Liver (tissue), 9 donors: ENCODE measurements around the gene CDHR5. TPM values are rescaled to one million over a fixed set of nuclear protein-coding genes. Genes with fewer than 3 reads are reported as not detected.

Experiments
- DNase-seq: peaks from one replicate; pipeline ENCODE4 v3.0.0-alpha.2; 2017; ENCODE audit warnings: low spot score
- H3K27ac ChIP-seq, 2 donors: one replicate each; pipeline ENCODE4 v1.7.0; 2013; ENCODE audit warnings: inconsistent platforms in 2 of 2, low read length in 2 of 2, control low read depth in 1 of 2, low read depth in 1 of 2, mild to moderate bottlenecking in 1 of 2
- H3K27me3 ChIP-seq, 4 donors: one replicate each; pipeline versions ENCODE4 v1.6.1 to v1.7.0; 2013; ENCODE audit warnings: low read length in 3 of 4, inconsistent platforms in 1 of 4, mild to moderate bottlenecking in 1 of 4, moderate library complexity in 1 of 4; ENCODE audit not compliant: control insufficient read depth in 4 of 4, insufficient read depth in 4 of 4
- H3K36me3 ChIP-seq, 4 donors: one replicate each; pipeline versions ENCODE4 v1.6.1 to v1.7.0; 2013; ENCODE audit warnings: low read length in 3 of 4, mild to moderate bottlenecking in 3 of 4, low read depth in 1 of 4, moderate library complexity in 1 of 4; ENCODE audit not compliant: control insufficient read depth in 4 of 4, insufficient read depth in 3 of 4
- H3K4me1 ChIP-seq, 4 donors: one replicate each; pipeline versions ENCODE4 v1.6.1 to v1.7.0; 2013; ENCODE audit warnings: low read length in 3 of 4, mild to moderate bottlenecking in 3 of 4, moderate library complexity in 1 of 4; ENCODE audit not compliant: control insufficient read depth in 4 of 4, insufficient read depth in 4 of 4
- H3K4me3 ChIP-seq, 3 donors: one replicate each; pipeline versions ENCODE4 v1.6.1 to v1.7.0; 2013; ENCODE audit warnings: low read length in 3 of 3, control low read depth in 1 of 3, low read depth in 1 of 3, mild to moderate bottlenecking in 1 of 3
- H3K9ac ChIP-seq, 2 donors: one replicate each; pipeline ENCODE4 v1.7.0; 2013; ENCODE audit warnings: low read length in 2 of 2, mild to moderate bottlenecking in 2 of 2, moderate library complexity in 2 of 2, control low read depth in 1 of 2, low read depth in 1 of 2
- H3K9me3 ChIP-seq, 4 donors: one replicate each; pipeline versions ENCODE4 v1.6.1 to v1.7.0; 2013; ENCODE audit warnings: low read length in 3 of 4; ENCODE audit not compliant: control insufficient read depth in 4 of 4
- EGR1 ChIP-seq, 2 donors: IDR thresholded peaks; 2 replicates each; pipeline ENCODE4 v1.6.1; 2016 to 2018; ENCODE audit warnings: antibody characterized with exemption in 2 of 2, low read depth in 2 of 2
- FOXA1 ChIP-seq: IDR thresholded peaks from 2 replicates; pipeline ENCODE4 v1.6.1; 2016; ENCODE audit warnings: antibody characterized with exemption
- FOXA2 ChIP-seq: IDR thresholded peaks from 2 replicates; pipeline ENCODE4 v1.6.1; 2016; ENCODE audit warnings: antibody characterized with exemption
- GABPA ChIP-seq, 2 donors: IDR thresholded peaks in 1 of 2; conservative IDR thresholded peaks in 1 of 2; 2 replicates each; pipeline ENCODE4 v1.6.1; 2016; ENCODE audit warnings: antibody characterized with exemption in 2 of 2, mild to moderate bottlenecking in 1 of 2, moderate library complexity in 1 of 2
- HNF4A ChIP-seq, 2 donors: conservative IDR thresholded peaks; 2 replicates each; pipeline ENCODE4 v1.6.1; 2016; ENCODE audit warnings: antibody characterized with exemption in 2 of 2, mild to moderate bottlenecking in 2 of 2
- HNF4G ChIP-seq: IDR thresholded peaks from 2 replicates; pipeline ENCODE4 v1.6.1; 2016; ENCODE audit warnings: antibody characterized with exemption
- JUND ChIP-seq, 2 donors: IDR thresholded peaks; 2 replicates each; pipeline ENCODE4 v1.6.1; 2016; ENCODE audit warnings: antibody characterized with exemption in 2 of 2
- NR2F2 ChIP-seq: IDR thresholded peaks from 2 replicates; pipeline ENCODE4 v1.6.1; 2016; ENCODE audit warnings: antibody characterized with exemption
- RAD21 ChIP-seq, 2 donors: IDR thresholded peaks; 2 replicates each; pipeline ENCODE4 v1.6.1; 2016; ENCODE audit warnings: antibody characterized with exemption in 2 of 2, mild to moderate bottlenecking in 2 of 2
- REST ChIP-seq: IDR thresholded peaks from 2 replicates; pipeline ENCODE4 v1.6.1; 2016; ENCODE audit warnings: antibody characterized with exemption, mild to moderate bottlenecking
- RXRA ChIP-seq, 2 donors: IDR thresholded peaks; 2 replicates each; pipeline ENCODE4 v1.6.1; 2017 to 2018; ENCODE audit warnings: antibody characterized with exemption in 2 of 2, mild to moderate bottlenecking in 1 of 2
- SP1 ChIP-seq: IDR thresholded peaks from 2 replicates; pipeline ENCODE4 v1.6.1; 2018; ENCODE audit warnings: antibody characterized with exemption, mild to moderate bottlenecking
- TAF1 ChIP-seq: conservative IDR thresholded peaks from 2 replicates; pipeline ENCODE4 v1.6.1; 2016; ENCODE audit warnings: antibody characterized with exemption, mild to moderate bottlenecking
- YY1 ChIP-seq: IDR thresholded peaks from 2 replicates; pipeline ENCODE4 v1.6.1; 2016; ENCODE audit warnings: antibody characterized with exemption, mild to moderate bottlenecking
- WGBS: extraction: QIAGEN DNeasy Blood & Tissue Kit; methylation state at CpG from one replicate; pipeline ENCODE4 v1.1.7; 2013; 5-methylcytosine and 5-hydroxymethylcytosine counted together
- polyA plus RNA-seq, 2 donors: library from polyadenylated mRNA; stranded (reverse) in 1 of 2; unstranded in 1 of 2; fragments of 200-250 nt in 1 of 2; fragments of >200 nt in 1 of 2; fragmentation: Nextera tagmentation in 1 of 2; extraction: Ambion mirVana in 1 of 2; gene quantifications; one replicate each; pipeline versions ENCODE4 v1.2.1 to v1.2.3, GENCODE V29; 2013 to 2015
- total RNA-seq, 2 donors: library from RNA; depleted of rRNA; stranded (reverse); fragments of >200 nt; gene quantifications; one replicate each; pipeline ENCODE4 v1.2.3, GENCODE V29; 2014
- TF ChIP-seq, protein P1 (sequence below): fragments of 150-350 bp; IDR thresholded peaks from 2 replicates; pipeline ENCODE4 v1.5.1; 2017; ENCODE audit warnings: improper control_type of control experiment, low read depth, low read length; ENCODE audit not compliant: missing input control
- TF ChIP-seq, protein P2 (sequence below): IDR thresholded peaks from 2 replicates; pipeline ENCODE4 v1.6.1; 2016; ENCODE audit warnings: antibody characterized with exemption
- TF ChIP-seq, protein P3 (sequence below): IDR thresholded peaks from 2 replicates; pipeline ENCODE4 v1.6.1; 2016; ENCODE audit warnings: antibody characterized with exemption
- TF ChIP-seq, protein P4 (sequence below): IDR thresholded peaks from 2 replicates; pipeline ENCODE4 v1.6.1; 2016; ENCODE audit warnings: antibody characterized with exemption
- donor health status: healthy.
- donor health status: healthy.
- donor health status: healthy.
- donor health status: healthy.
- donor health status: healthy.

Gene CDHR5
- total and polyA plus RNA-seq, 4 donors = 29.4 to 86.2 (median 57.2) TPM

DNA sequence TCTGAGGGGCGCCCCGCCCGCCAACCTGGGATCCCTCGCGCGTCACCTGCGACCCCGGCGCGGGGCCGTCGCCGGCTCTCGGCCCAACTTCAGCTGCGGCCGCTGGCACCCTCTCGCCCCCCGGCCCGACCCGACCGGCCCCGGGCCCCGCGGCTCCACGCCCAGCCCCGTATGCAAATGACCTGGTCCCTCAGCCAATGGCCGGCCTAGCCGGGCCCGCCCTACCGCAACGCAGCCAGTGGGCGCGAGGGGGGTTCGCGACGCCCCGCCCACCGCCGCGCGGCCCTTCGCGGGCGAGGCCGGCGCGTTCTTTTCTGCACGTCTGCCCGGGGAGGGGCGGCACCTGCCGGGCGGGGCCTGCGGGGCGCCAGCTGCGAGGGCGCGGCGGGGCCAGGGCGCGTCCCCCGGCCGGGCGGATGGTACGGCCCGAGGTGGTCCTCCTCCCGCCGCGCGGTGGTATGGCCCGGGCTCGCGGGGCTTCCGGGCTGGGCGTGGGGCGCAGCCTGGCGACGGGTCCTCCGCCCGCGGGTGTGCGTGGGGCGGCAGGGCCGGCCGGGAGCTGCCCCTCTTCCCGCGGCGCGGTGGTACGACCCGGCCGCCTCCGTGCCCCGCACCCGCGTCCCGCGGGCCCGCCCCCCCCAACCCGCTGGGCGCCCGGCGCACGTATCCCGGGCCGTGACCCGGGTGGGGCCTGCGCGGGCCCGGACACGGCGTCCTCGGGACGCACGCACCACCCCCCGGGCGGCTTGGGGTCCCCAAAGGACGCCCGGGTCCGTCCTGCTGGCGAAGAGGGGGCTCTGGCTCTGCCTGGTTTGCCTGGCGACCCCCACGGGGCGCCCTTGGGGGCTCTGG, 56.2 kb downstream of the CDHR5 start:
- DNase-seq = peak; percentile 91

More for the DNA sequence above, 56.2 kb downstream of the CDHR5 start:
- no peaks in the 10 kb centered on the region for H3K9me3 ChIP-seq
- WGBS = under 1% methylated on average over 123 of the region's 123 CpGs
- H3K36me3 ChIP-seq = peaks cover 0 to 3% (median 2%) of the 10 kb centered on the region in 4 donors
- H3K27ac ChIP-seq = peak overlapping the region; percentile 74 to 84
- peaks cover 2 to 25% (median 17%) of the 10 kb centered on the region in 4 donors for H3K4me1 ChIP-seq
- peak overlapping the region in 2 of 3 donors; percentile 23 to 90 for H3K4me3 ChIP-seq
- TF ChIP-seq, protein P1, sequence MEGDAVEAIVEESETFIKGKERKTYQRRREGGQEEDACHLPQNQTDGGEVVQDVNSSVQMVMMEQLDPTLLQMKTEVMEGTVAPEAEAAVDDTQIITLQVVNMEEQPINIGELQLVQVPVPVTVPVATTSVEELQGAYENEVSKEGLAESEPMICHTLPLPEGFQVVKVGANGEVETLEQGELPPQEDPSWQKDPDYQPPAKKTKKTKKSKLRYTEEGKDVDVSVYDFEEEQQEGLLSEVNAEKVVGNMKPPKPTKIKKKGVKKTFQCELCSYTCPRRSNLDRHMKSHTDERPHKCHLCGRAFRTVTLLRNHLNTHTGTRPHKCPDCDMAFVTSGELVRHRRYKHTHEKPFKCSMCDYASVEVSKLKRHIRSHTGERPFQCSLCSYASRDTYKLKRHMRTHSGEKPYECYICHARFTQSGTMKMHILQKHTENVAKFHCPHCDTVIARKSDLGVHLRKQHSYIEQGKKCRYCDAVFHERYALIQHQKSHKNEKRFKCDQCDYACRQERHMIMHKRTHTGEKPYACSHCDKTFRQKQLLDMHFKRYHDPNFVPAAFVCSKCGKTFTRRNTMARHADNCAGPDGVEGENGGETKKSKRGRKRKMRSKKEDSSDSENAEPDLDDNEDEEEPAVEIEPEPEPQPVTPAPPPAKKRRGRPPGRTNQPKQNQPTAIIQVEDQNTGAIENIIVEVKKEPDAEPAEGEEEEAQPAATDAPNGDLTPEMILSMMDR = no peak
- TF ChIP-seq HNF4A (conservative IDR thresholded peaks at IDR 0.05) (no peak), FOXA1 (no peak), EGR1 (IDR thresholded peaks at IDR 0.05; ENCODE audit: low read depth in 2 of 2) (no peak), SP1 (no peak), REST (no peak), YY1 (no peak), FOXA2 (no peak), JUND (IDR thresholded peaks at IDR 0.05) (no peak), TAF1 (no peak), HNF4G (no peak), GABPA (IDR thresholded peaks at IDR 0.05 in 1 of 2, conservative IDR thresholded peaks at IDR 0.05 in 1 of 2) (no peak), NR2F2 (no peak), RAD21 (IDR thresholded peaks at IDR 0.05) (no peak), RXRA (IDR thresholded peaks at IDR 0.05) (no peak)
- TF ChIP-seq, protein P2, sequence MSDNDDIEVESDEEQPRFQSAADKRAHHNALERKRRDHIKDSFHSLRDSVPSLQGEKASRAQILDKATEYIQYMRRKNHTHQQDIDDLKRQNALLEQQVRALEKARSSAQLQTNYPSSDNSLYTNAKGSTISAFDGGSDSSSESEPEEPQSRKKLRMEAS = no peak
- TF ChIP-seq, protein P3, sequence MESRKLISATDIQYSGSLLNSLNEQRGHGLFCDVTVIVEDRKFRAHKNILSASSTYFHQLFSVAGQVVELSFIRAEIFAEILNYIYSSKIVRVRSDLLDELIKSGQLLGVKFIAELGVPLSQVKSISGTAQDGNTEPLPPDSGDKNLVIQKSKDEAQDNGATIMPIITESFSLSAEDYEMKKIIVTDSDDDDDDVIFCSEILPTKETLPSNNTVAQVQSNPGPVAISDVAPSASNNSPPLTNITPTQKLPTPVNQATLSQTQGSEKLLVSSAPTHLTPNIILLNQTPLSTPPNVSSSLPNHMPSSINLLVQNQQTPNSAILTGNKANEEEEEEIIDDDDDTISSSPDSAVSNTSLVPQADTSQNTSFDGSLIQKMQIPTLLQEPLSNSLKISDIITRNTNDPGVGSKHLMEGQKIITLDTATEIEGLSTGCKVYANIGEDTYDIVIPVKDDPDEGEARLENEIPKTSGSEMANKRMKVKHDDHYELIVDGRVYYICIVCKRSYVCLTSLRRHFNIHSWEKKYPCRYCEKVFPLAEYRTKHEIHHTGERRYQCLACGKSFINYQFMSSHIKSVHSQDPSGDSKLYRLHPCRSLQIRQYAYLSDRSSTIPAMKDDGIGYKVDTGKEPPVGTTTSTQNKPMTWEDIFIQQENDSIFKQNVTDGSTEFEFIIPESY = no peak
- TF ChIP-seq, protein P4, sequence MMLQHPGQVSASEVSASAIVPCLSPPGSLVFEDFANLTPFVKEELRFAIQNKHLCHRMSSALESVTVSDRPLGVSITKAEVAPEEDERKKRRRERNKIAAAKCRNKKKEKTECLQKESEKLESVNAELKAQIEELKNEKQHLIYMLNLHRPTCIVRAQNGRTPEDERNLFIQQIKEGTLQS = no peak
- H3K27me3 ChIP-seq = no peaks in the 10 kb centered on the region
- peak overlapping the region in 1 of 2 donors; percentile 54 for H3K9ac ChIP-seq
